H9 (cell line): ENCODE data around the gene INHBC. TPM values are rescaled to one million over a fixed set of nuclear protein-coding genes. Genes with fewer than 3 reads are reported as not detected.
A peak's percentile ranks its signal among the peaks of the same experiment; 100 is the strongest.

Experiments used
- DNase-seq: peaks from one replicate; pipeline ENCODE4 v3.0.0-alpha.2; 2017
- H2AFZ ChIP-seq: one replicate; pipeline ENCODE4 v1.6.1; 2013; ENCODE audit warnings: mild to moderate bottlenecking, low read length, control low read depth, moderate library complexity
- H2AK5ac ChIP-seq: 2 replicates; pipeline ENCODE4 v1.6.1; 2013; ENCODE audit warnings: low read length, control low read depth, mixed read lengths; ENCODE audit not compliant: insufficient read length
- H2BK120ac ChIP-seq: one replicate; pipeline ENCODE4 v1.6.1; 2013; ENCODE audit warnings: low read depth, mild to moderate bottlenecking, low read length, control low read depth, inconsistent platforms; ENCODE audit not compliant: poor library complexity, severe bottlenecking
- H2BK12ac ChIP-seq: 2 replicates; pipeline ENCODE4 v1.6.1; 2013; ENCODE audit warnings: low read length, control low read depth, mixed read lengths, low read depth; ENCODE audit not compliant: insufficient read length
- H2BK15ac ChIP-seq: 2 replicates; pipeline ENCODE4 v1.6.1; 2013; ENCODE audit warnings: low read depth, low read length, control low read depth
- H2BK20ac ChIP-seq: one replicate; pipeline ENCODE4 v1.6.1; 2013; ENCODE audit warnings: low read depth, mild to moderate bottlenecking, low read length, control low read depth, inconsistent platforms; ENCODE audit not compliant: poor library complexity, severe bottlenecking
- H2BK5ac ChIP-seq: 2 replicates; pipeline ENCODE4 v1.6.1; 2013; ENCODE audit warnings: low read length, control low read depth, mixed read lengths; ENCODE audit not compliant: insufficient read length
- H3K14ac ChIP-seq: 2 replicates; pipeline ENCODE4 v1.6.1; 2013; ENCODE audit warnings: low read length, control low read depth; ENCODE audit not compliant: insufficient read depth
- H3K18ac ChIP-seq: 2 replicates; pipeline ENCODE4 v1.6.1; 2013; ENCODE audit warnings: low read depth, mild to moderate bottlenecking, mixed read lengths, low read length, control low read depth; ENCODE audit not compliant: insufficient read length
- H3K23ac ChIP-seq: 2 replicates; pipeline ENCODE4 v1.6.1; 2013; ENCODE audit warnings: low read length, control low read depth, mixed read lengths, low read depth; ENCODE audit not compliant: insufficient read length
- H3K23me2 ChIP-seq: 2 replicates; pipeline ENCODE4 v1.6.1; 2013; ENCODE audit warnings: low read depth, mild to moderate bottlenecking, mixed read lengths, low read length, control low read depth; ENCODE audit not compliant: insufficient read length, poor library complexity, severe bottlenecking
- H3K27ac ChIP-seq: 2 replicates; pipeline ENCODE4 v1.5.1; 2013; ENCODE audit warnings: low read length, control low read depth, mixed read lengths, low read depth; ENCODE audit not compliant: insufficient read length
- H3K27me3 ChIP-seq: 2 replicates; pipeline ENCODE4 v1.6.1; 2013; ENCODE audit warnings: low read length, control low read depth, inconsistent platforms; ENCODE audit not compliant: insufficient read depth
- H3K4ac ChIP-seq: 2 replicates; pipeline ENCODE4 v1.6.1; 2013; ENCODE audit warnings: low read depth, mild to moderate bottlenecking, control low read depth, inconsistent platforms, low read length, moderate library complexity
- H3K4me1 ChIP-seq: 2 replicates; pipeline ENCODE4 v1.6.1; 2013; ENCODE audit warnings: low read length, control low read depth, inconsistent platforms; ENCODE audit not compliant: insufficient read depth
- H3K4me2 ChIP-seq: 2 replicates; pipeline ENCODE4 v1.6.1; 2013; ENCODE audit warnings: low read length, control low read depth, mixed read lengths; ENCODE audit not compliant: insufficient read length, insufficient read depth
- H3K56ac ChIP-seq: 2 replicates; pipeline ENCODE4 v1.6.1; 2013; ENCODE audit warnings: low read depth, mild to moderate bottlenecking, mixed read lengths, low read length, control low read depth; ENCODE audit not compliant: insufficient read length
- H3K79me1 ChIP-seq: 2 replicates; pipeline ENCODE4 v1.6.1; 2013; ENCODE audit warnings: low read depth, mild to moderate bottlenecking, moderate library complexity, low read length, control low read depth, inconsistent platforms; ENCODE audit not compliant: insufficient read depth, poor library complexity, severe bottlenecking
- H3K79me2 ChIP-seq: 2 replicates; pipeline ENCODE4 v1.6.1; 2013; ENCODE audit warnings: low read length, control low read depth, inconsistent platforms; ENCODE audit not compliant: insufficient read depth
- H3K9ac ChIP-seq: 2 replicates; pipeline ENCODE4 v1.6.1; 2013; ENCODE audit warnings: low read length, control low read depth, mixed read lengths; ENCODE audit not compliant: insufficient read length; ENCODE audit errors: extremely low read depth
- H3K9me3 ChIP-seq: one replicate; pipeline ENCODE4 v1.6.1; 2013; ENCODE audit warnings: low read depth, low read length, inconsistent platforms; ENCODE audit not compliant: control insufficient read depth
- H3T11ph ChIP-seq: one replicate; pipeline ENCODE4 v1.6.1; 2013; ENCODE audit warnings: mild to moderate bottlenecking, low read length, control low read depth, inconsistent platforms
- H4K20me1 ChIP-seq: one replicate; pipeline ENCODE4 v1.6.1; 2013; ENCODE audit not compliant: control insufficient read depth, insufficient read length, insufficient read depth
- H4K5ac ChIP-seq: 2 replicates; pipeline ENCODE4 v1.6.1; 2013; ENCODE audit warnings: low read depth, mild to moderate bottlenecking, mixed read lengths, low read length, control low read depth; ENCODE audit not compliant: insufficient read length
- H4K8ac ChIP-seq: replicated peaks from 2 replicates; pipeline ENCODE4 v1.6.1; 2013; ENCODE audit warnings: low read length, control low read depth, mixed read lengths, low read depth; ENCODE audit not compliant: insufficient read length
- H4K91ac ChIP-seq: 2 replicates; pipeline ENCODE4 v1.6.1; 2013; ENCODE audit warnings: low read depth, mild to moderate bottlenecking, moderate library complexity, mixed read lengths, low read length, control low read depth; ENCODE audit not compliant: insufficient read length
- H3K27ac Mint-ChIP-seq, 3 experiments: 2 replicates in 2 of 3; 3 replicates in 1 of 3; pipeline ENCODE4 v1.8.0; 2020 to 2021; ENCODE audit warnings: mixed read lengths in 3 of 3, mild to moderate bottlenecking in 1 of 3, moderate library complexity in 1 of 3
- H3K27me3 Mint-ChIP-seq: 2 replicates; pipeline ENCODE4 v1.8.0; 2021; ENCODE audit warnings: low read depth, mild to moderate bottlenecking, moderate library complexity, mixed read lengths
- H3K36me3 Mint-ChIP-seq, 3 experiments: 2 replicates in 2 of 3; 3 replicates in 1 of 3; pipeline ENCODE4 v1.8.0; 2020 to 2021; ENCODE audit warnings: low read depth in 3 of 3, mixed read lengths in 3 of 3; ENCODE audit not compliant: insufficient read depth in 1 of 3
- H3K4me1 Mint-ChIP-seq, 2 experiments: 2 replicates each; pipeline ENCODE4 v1.8.0; 2020; ENCODE audit warnings: mixed read lengths in 2 of 2
- H3K4me3 Mint-ChIP-seq, 2 experiments: 2 replicates in 1 of 2; 3 replicates in 1 of 2; pipeline ENCODE4 v1.8.0; 2020 to 2021; ENCODE audit warnings: mild to moderate bottlenecking in 2 of 2, mixed read lengths in 2 of 2, moderate library complexity in 1 of 2
- H3K9me3 Mint-ChIP-seq, 2 experiments: 2 replicates in 1 of 2; 3 replicates in 1 of 2; pipeline ENCODE4 v1.8.0; 2020; ENCODE audit warnings: mild to moderate bottlenecking in 2 of 2, mixed read lengths in 2 of 2, moderate library complexity in 1 of 2
- CTCF ChIP-seq: fragments of 200-600 bp; sonication (generic); conservative IDR thresholded peaks from 3 replicates; pipeline ENCODE4 v1.8.0; 2021; ENCODE audit warnings: antibody characterized with exemption, mild to moderate bottlenecking
- WGBS: extraction: QIAGEN DNeasy Blood & Tissue Kit; methylation state at CpG from one replicate; pipeline ENCODE4 v1.1.7; 2013; ENCODE audit warnings: missing lambda C conversion rate, low lambda C conversion rate, mixed read lengths; ENCODE audit not compliant: insufficient read length; ENCODE audit errors: extremely low coverage; 5-methylcytosine and 5-hydroxymethylcytosine counted together
- total RNA-seq: library from RNA; stranded (reverse); gene quantifications from 2 replicates; pipeline ENCODE4 v1.2.1, GENCODE V29; 2021

Gene INHBC
- total RNA-seq, 1 experiment from 2014 or later: not detected

- Histone ChIP-seq H3K23me2 (no peaks in the 10 kb centered on the region), H2AFZ (no peak overlapping the region), H3K4ac (no peak overlapping the region), H3K79me2 (no peaks in the 10 kb centered on the region), H4K5ac (no peak overlapping the region), H3T11ph (no peak overlapping the region), H3K9me3 (no peaks in the 10 kb centered on the region), H2BK20ac (no peak overlapping the region), H2BK15ac (no peak overlapping the region), H3K4me1 (no peaks in the 10 kb centered on the region), H2BK12ac (no peak overlapping the region), H3K79me1 (no peaks in the 10 kb centered on the region), H3K9ac (no peak overlapping the region), H3K27me3 (no peaks in the 10 kb centered on the region; the same call in 1 of the 2 replicates), H3K23ac (no peak overlapping the region), H3K56ac (no peak overlapping the region), H3K14ac (no peak overlapping the region), H2AK5ac (no peak overlapping the region), H3K4me2 (no peak overlapping the region), H3K18ac (no peak overlapping the region), H2BK5ac (no peak overlapping the region), H2BK120ac (no peak overlapping the region), H4K20me1 (no peaks in the 10 kb centered on the region), H3K27ac (no peak overlapping the region), H4K91ac (no peak overlapping the region), H4K8ac (no peak overlapping the region)
- WGBS: no CpG with 5 or more reads among the region's 11 CpGs
- no peak overlapping the region; a peak in 1 of 7 replicates for H3K27ac Mint-ChIP-seq
- TF ChIP-seq CTCF: no peak
- no peaks in the 10 kb centered on the region for H3K9me3 Mint-ChIP-seq
- H3K4me1 Mint-ChIP-seq: peaks cover 5 to 7% of the 10 kb centered on the region in 2 experiments
- H3K4me3 Mint-ChIP-seq: no peak overlapping the region
- H3K36me3 Mint-ChIP-seq: peaks cover 0 to 34% (median 19%) of the 10 kb centered on the region in 3 experiments
- peak; percentile 24 for DNase-seq
- H3K27me3 Mint-ChIP-seq: peaks cover 51% of the 10 kb centered on the region
These were observed 33.3 kb downstream of the INHBC start for GRCh38 chr12:57467915-57468314.
